GM10266 (cell line): ENCODE results near the gene TNNT2.

Source experiments
- DNase-seq: peaks from one replicate; pipeline ENCODE4 v3.0.0; 2012; ENCODE audit errors: extremely low spot score
- CTCF ChIP-seq: IDR thresholded peaks from 2 replicates; pipeline ENCODE4 v1.5.1; 2012; ENCODE audit warnings: mild to moderate bottlenecking, low read depth; ENCODE audit not compliant: control insufficient read depth, insufficient read depth; ENCODE audit errors: missing control alignments

Gene TNNT2

DNA sequence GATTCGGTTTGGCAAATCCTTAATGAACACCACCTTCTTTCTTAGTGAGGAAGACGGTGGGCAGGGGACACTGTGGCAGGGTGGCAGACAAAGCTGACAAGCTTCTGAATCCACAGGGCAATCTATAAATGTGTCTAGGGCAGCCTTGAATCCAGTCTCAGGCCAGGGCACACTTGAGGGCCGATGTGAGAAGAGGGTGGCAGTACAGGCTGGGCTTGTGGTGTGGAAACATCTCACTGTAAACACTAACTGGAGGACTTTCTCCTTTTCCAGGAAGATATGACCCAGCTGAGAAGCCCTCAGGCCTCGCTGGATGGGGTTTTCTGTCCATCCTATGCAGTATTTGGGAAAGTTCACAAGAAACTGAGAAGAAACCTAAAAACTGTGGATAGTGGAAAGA is 47.7 kb downstream of the TNNT2 start:
- no peak for DNase-seq
- TF ChIP-seq CTCF = no peak

DNA sequence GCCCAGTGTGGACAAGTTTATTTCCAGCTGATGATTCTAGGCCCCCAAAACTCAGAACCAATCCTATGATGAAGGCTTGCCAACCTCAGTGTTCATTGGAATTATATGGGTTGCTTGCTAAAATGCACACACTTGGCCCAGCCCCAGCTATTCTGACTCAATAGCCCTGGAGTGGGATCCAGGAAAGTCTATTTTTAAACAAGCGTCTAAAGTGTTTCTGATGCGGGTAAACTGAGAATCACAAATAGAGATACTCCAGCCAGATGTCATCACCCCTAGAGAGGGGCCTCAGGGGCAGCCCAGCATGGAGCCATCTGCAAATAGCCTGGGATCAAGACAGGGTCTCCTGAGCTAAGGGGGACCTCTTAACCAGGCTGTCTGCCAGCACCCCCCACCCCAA is 48.2 kb downstream of the TNNT2 start:
- DNase-seq = no peak
- TF ChIP-seq CTCF = no peak

- TF ChIP-seq CTCF = no peak
- DNase-seq = no peak
Measured at GRCh38 chr1:201328576-201328975, 48.9 kb downstream of the TNNT2 start.

DNA sequence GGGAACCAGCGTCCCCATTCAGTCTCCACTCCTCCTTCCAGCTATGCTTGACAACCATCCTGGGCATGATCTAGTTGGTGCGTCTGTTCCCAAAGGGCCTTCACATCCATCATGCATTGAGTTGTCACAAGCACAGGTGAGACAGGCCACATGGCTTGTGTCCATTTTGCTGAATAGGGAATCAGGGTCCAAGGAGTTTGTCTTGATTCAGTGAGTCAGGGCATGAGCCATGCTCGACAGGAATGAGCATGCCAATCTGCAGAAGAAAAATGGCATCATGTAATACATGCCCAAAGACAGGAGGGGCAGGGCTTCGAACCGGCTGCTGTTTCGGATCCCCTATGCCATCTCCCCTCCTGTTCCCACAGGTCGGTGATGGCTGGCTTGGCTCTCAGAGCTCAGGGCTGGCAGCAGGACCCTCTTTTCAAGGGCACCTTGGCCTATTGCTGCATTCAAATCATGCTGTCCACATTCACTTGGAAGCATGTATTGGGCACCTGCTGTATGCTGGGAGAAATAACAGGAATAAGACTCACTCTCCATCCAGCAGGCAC is 49.7 kb downstream of the TNNT2 start:
- TF ChIP-seq CTCF = no peak
- DNase-seq = no peak

DNA sequence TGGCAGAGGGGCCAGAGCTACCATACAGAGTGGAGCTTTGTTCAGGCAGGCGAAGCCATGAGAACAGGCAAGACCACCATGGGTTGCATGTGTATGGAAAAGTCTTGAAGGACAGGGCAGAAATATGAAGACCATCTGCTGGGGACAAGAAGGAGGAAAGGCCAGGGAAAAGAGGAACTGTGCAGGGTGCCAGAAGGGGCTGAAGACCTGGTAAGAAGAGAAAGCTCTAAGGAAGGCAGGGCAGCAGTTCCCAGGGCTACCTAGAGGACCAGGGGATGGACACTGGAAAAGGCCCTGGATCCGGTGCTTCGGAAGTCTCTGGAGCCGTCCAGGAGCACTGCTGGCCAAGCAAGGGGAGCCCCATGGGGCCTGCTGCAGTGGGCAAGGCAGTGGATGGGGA is 50.8 kb downstream of the TNNT2 start:
- TF ChIP-seq CTCF = no peak
- no peak for DNase-seq

GRCh38 chr1:201325678-201326060 is 51.8 kb downstream of the TNNT2 start:
- DNase-seq = no peak
- no peak for TF ChIP-seq CTCF

DNA sequence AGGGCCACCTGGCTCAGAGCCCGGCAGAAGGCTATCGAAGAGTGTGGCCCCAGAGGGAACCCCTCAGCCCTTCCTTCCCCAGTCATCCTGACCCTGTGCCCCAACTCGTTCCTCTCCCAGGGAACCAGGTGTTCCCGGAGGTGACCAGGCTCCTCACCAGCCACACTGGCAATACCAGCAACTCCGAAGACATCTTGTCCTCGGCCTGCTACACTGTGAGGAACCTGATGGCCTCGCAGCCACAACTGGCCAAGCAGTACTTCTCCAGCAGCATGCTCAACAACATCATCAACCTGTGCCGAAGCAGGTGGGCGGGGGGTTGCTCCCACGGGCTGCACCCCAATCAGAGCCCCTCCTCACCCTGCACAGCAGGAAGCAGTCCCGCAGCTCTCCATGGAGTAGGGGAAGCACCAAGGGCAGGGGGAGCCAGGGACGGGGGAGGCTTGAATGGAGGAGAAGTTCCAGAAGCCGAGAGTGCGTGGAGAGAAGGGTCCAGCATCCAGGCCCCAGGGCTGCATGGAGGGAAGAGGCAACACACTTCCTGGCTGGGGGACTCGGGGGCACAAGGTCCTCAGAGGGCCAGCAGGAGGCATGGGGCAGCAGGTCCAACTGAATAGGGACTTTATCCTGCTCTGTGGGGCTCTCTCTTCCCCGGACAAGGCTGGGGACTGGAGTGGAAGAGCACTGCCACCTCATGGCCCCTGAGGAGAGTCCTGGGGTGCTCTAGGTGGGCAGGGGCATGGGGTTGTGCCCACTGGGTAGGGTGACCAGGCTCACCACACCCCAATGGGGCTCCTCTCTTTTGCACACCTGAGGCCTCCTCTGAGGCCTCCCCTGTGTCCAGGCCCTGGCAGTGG is 52.4 kb downstream of the TNNT2 start:
- TF ChIP-seq CTCF = no peak
- no peak for DNase-seq
